GM12872 (cell line): ENCODE measurements around the gene MMRN2.

ENCODE experiments used
- TF ChIP-seq, protein P1 (sequence below): IDR thresholded peaks from 3 replicates; pipeline ENCODE4 v1.5.1; 2011; ENCODE audit warnings: low read depth, mild to moderate bottlenecking, low read length, moderate library complexity; ENCODE audit not compliant: insufficient read depth

MMRN2 gene

GRCh38 chr10:86957471-86958115 lies at the start of gene MMRN2:
TSS of gene MMRN2 (minus strand) at chr10:86957615. CDS start at chr10:86957541, 74 bp downstream.
- TF ChIP-seq, protein P1, sequence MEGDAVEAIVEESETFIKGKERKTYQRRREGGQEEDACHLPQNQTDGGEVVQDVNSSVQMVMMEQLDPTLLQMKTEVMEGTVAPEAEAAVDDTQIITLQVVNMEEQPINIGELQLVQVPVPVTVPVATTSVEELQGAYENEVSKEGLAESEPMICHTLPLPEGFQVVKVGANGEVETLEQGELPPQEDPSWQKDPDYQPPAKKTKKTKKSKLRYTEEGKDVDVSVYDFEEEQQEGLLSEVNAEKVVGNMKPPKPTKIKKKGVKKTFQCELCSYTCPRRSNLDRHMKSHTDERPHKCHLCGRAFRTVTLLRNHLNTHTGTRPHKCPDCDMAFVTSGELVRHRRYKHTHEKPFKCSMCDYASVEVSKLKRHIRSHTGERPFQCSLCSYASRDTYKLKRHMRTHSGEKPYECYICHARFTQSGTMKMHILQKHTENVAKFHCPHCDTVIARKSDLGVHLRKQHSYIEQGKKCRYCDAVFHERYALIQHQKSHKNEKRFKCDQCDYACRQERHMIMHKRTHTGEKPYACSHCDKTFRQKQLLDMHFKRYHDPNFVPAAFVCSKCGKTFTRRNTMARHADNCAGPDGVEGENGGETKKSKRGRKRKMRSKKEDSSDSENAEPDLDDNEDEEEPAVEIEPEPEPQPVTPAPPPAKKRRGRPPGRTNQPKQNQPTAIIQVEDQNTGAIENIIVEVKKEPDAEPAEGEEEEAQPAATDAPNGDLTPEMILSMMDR = no peak

DNA sequence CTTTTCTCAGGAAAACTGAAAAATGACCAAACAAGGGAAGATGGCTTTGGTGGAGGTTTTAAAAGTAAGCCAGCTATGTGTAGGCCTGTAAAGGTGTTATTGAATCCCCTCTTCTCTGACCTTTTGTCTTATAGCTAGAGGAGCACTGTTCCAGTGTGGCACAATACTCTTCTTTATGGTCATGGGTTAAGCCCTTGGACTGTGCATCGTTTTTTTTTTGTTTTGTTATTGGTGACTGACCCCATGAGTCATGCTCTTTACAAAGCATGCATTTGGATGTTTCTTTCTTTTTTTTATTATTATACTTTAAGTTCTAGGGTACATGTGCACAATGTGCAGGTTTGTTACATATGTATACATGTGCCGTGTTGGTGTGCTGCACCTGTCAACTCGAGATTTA lies 43.1 kb upstream of the MMRN2 start:
- TF ChIP-seq, protein P1 = no peak

DNA sequence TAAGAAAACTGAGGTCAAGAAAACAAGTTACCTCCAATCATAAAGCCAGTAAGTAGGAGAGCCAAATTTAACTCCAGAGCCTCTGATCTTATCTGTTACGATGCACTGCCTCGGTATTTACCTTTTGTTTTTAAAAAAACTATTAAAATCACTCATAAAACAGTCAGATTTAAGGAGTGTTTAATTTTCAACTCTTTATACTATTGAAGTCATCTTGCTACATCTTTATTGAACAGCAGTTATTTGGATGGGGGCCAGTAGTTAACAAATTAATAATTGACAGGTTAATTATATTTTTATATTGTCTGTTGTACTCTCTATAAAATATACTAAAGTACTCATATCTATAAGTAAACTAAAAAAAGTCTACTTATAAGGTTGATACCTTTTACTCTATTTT lies 35.5 kb upstream of the MMRN2 start:
- TF ChIP-seq, protein P1 = no peak

DNA sequence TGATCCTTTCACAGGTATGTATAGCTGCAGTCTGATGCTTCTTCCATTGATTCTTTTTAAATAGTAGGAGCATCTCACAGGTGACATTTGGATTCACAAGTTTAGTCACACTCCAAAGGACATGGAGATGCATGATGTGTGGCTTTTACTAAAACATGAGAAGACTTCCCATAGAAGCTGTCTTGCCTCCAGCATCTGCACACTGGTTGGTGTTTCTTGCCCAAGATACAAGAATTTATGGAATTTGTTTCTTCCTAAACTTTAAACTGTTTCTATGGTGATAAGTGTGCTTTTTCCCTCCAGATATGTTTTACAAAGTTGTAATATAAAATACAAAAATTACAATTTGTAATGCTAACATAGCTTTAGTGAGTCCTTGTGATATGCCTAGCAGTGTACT lies 35.0 kb upstream of the MMRN2 start:
- TF ChIP-seq, protein P1 = no peak

GRCh38 chr10:86988520-86988919 lies 31.1 kb upstream of the MMRN2 start:
- TF ChIP-seq, protein P1 = no peak

DNA sequence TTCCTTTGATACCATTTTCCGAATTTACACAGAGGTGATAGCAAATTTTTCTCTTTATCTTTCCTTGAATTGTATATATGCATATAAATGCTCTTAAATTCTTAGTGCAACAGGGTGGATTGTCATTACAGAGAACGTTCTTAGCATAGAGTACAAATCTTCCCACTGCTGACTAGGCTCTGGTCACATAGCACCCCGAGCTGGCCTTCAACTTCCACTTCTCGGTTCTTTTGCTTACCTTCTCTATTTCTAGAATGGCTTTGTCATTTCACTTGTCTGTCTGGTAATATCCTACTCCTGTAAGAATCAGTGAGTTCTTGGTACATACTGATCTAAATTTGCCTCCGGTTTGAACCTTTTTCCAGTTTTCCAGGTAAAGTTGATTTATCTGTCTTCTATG lies 24.3 kb upstream of the MMRN2 start:
- TF ChIP-seq, protein P1 = no peak

DNA sequence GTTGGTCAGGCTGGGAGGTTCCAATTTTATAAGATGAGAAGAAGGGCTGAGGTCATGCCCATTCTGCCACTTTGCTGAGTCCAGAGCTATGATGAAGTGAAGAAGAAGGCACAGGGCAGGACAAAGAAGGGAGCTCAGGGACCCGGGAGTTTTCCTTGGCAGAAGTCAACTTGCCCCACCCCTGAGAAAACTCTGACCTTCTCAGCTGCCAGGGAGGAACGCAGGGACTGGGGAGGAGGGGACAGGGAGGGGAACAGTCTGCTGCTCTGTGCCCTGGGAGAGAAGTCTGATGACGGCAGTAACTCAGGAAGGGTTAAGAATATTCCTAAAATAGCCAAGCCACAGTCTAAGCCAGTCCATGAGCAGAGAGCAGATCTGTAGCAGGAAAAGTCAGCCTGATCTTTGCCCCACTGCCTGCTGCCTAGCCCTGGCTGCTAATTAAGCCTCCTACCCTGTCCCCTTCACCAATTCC lies 22.6 kb upstream of the MMRN2 start:
- TF ChIP-seq, protein P1 = no peak

GRCh38 chr10:86979296-86979818 lies 21.9 kb upstream of the MMRN2 start:
- TF ChIP-seq, protein P1 = no peak
